ENCODE data around the gene STK10. TPM values are rescaled to one million over a fixed set of nuclear protein-coding genes. Genes with fewer than 3 reads are reported as not detected.
"Not testable (repeated sequence)": the region's sequence is repeated elsewhere in the genome, so short reads cannot be mapped to it uniquely, and the experiment has no call there.

The STK10 gene
- total RNA-seq, 2 donors from 2014 or later = 9.1 to 9.9 TPM

DNA sequence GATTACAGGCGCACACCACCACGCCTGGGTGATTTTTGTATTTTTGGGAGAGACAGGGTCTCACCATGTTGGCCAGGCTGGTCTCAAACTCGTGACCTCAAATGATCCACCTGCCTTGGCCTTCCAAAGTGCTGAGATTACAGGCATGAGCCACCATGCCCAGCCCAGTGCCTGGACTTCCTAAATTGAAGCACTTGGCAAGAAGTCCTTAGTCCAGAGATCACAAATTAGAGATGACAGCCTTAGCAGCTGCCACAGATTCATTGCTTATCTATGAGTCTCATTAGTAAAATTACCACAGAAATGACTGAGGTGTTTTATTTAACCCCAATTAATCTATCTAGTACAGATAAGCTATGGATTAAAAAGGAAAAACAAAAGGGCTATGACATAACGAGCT lies 25.1 kb upstream of the STK10 start:
- Histone ChIP-seq H3K4me1 (no peaks in the 10 kb centered on the region), H3K36me3 (replicated peaks in 1 of 2; ENCODE audit: insufficient read depth in 1 of 2, low read depth in 2 of 2) (no peaks in the 10 kb centered on the region), H3K27me3 (no peaks in the 10 kb centered on the region), H3K4me3 (no peak overlapping the region), H3K9me3 (no peaks in the 10 kb centered on the region), H3K27ac (no peak overlapping the region)
- ATAC-seq = no peak
- DNase-seq = no peak
- 88 to 94% methylated on average over 4 of the region's 4 CpGs for WGBS, 2 donors
- intact Hi-C loops (cut with DNase I) = no loop called here
- TF ChIP-seq, protein P1, sequence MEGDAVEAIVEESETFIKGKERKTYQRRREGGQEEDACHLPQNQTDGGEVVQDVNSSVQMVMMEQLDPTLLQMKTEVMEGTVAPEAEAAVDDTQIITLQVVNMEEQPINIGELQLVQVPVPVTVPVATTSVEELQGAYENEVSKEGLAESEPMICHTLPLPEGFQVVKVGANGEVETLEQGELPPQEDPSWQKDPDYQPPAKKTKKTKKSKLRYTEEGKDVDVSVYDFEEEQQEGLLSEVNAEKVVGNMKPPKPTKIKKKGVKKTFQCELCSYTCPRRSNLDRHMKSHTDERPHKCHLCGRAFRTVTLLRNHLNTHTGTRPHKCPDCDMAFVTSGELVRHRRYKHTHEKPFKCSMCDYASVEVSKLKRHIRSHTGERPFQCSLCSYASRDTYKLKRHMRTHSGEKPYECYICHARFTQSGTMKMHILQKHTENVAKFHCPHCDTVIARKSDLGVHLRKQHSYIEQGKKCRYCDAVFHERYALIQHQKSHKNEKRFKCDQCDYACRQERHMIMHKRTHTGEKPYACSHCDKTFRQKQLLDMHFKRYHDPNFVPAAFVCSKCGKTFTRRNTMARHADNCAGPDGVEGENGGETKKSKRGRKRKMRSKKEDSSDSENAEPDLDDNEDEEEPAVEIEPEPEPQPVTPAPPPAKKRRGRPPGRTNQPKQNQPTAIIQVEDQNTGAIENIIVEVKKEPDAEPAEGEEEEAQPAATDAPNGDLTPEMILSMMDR (IDR thresholded peaks at IDR 0.05) = no peak
- no peak for TF ChIP-seq POLR2A (IDR thresholded peaks at IDR 0.05)

DNA sequence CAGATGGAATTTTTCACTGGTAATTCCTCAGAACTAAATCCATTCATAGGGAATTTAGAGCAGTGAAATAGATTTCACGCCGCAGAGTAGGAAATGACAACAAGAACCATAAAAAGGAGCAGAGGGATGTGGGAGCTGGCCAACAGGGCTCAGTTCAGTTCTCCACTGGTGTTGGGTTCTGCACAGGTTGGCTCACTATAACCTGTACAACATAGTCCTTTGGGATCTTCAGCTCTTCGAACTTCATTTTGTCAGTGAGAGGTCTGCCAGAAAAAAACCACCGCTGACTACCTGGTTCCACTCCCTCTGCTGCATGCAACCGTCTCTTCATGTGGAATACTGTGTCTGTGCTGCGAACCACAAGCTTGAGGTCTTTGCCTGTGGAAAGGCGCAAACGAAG lies 23.7 kb upstream of the STK10 start:
- no peaks in the 10 kb centered on the region for H3K9me3 ChIP-seq
- ATAC-seq = no peak
- H3K27ac ChIP-seq = no peak overlapping the region
- WGBS, 2 donors = 95 to 96% methylated on average over 8 of the region's 8 CpGs
- no peaks in the 10 kb centered on the region for H3K4me1 ChIP-seq
- no peak for DNase-seq
- no peaks in the 10 kb centered on the region for H3K36me3 ChIP-seq (replicated peaks in 1 of 2; ENCODE audit: insufficient read depth in 1 of 2, low read depth in 2 of 2)
- no peak overlapping the region for H3K4me3 ChIP-seq
- TF ChIP-seq, protein P1 (IDR thresholded peaks at IDR 0.05) = no peak
- TF ChIP-seq POLR2A (IDR thresholded peaks at IDR 0.05) = no peak
- H3K27me3 ChIP-seq = no peaks in the 10 kb centered on the region
- intact Hi-C loops (cut with DNase I) = no loop called here

DNA sequence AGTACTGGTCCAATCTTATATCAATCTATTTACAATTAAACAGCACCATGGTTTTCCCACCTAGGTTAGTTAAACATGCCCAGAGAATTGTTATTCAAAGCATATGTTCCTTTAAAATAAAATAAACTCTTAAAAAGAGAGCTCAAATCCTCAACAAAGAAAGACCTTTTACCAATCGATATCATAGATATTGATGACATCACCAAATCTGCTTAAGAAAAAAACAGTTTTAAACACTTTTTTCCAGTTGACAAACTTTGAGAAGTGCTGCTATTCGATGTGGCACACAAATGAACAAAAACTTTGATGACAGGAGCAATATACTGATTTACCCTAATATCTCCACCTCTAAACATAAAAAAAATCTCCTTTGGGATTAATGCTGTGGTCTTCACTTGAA lies 21.7 kb upstream of the STK10 start:
- WGBS, 2 donors = 93 to 98% methylated on average over 2 of the region's 2 CpGs
- Histone ChIP-seq H3K9me3 (no peaks in the 10 kb centered on the region), H3K4me1 (no peaks in the 10 kb centered on the region), H3K27me3 (no peaks in the 10 kb centered on the region), H3K36me3 (replicated peaks in 1 of 2; ENCODE audit: insufficient read depth in 1 of 2, low read depth in 2 of 2) (no peaks in the 10 kb centered on the region), H3K27ac (no peak overlapping the region), H3K4me3 (no peak overlapping the region)
- no peak for ATAC-seq
- TF ChIP-seq, protein P1 (IDR thresholded peaks at IDR 0.05) = no peak
- no peak for TF ChIP-seq POLR2A (IDR thresholded peaks at IDR 0.05)
- no peak for DNase-seq
- intact Hi-C loops (cut with DNase I) = no loop called here

DNA sequence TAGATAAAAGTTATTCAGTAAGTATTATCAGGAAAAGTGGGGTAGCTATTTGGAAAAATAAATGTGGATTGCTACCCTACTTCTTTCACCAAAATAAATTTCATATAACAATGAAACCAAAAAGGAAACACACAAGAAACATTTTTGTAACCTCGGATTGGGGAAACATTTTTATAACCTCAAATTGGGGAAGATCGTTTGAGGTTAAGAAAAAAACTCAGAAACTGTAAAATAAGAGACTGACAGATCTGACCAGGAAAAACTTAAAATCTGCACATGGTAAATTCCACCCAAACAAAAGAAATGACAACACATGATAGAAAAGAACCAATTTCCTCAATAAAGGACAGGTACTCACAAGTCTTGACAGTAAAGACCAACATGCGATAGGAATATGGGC lies 19.5 kb upstream of the STK10 start:
- H3K4me3 ChIP-seq = no peak overlapping the region
- no peaks in the 10 kb centered on the region for H3K36me3 ChIP-seq (replicated peaks in 1 of 2; ENCODE audit: insufficient read depth in 1 of 2, low read depth in 2 of 2)
- ATAC-seq (no peak), DNase-seq (no peak)
- no peaks in the 10 kb centered on the region for H3K27me3 ChIP-seq
- H3K9me3 ChIP-seq = no peaks in the 10 kb centered on the region
- H3K4me1 ChIP-seq = no peaks in the 10 kb centered on the region
- TF ChIP-seq, protein P1 (IDR thresholded peaks at IDR 0.05) = no peak
- no peak for TF ChIP-seq POLR2A (IDR thresholded peaks at IDR 0.05)
- H3K27ac ChIP-seq = no peak overlapping the region
- intact Hi-C loops (cut with DNase I) = no loop called here
- 64 to 65% methylated on average over 3 of the region's 3 CpGs for WGBS, 2 donors

DNA sequence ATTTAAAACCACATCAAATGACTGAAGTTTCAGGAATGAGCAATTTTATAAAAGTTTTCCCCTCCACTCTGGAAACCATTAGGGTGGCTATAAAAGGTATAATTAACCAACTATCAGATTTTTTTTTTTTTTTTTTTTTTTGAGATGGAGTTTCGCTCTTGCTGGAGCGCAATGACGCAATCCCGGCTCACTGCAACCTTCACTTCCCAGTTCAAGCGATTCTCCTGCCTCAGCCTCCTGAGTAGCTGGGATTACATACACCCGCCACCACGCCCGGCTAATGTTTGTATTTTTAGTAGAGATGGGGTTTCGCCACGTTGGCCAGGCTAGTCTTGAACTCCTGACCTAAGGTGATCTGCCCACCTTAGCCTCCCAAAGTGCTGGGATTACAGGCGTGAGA lies 18.0 kb upstream of the STK10 start:
- intact Hi-C loops (cut with DNase I); H3K36me3 ChIP-seq (replicated peaks in 1 of 2; ENCODE audit: insufficient read depth in 1 of 2, low read depth in 2 of 2); H3K4me3 ChIP-seq; H3K9me3 ChIP-seq; DNase-seq; H3K4me1 ChIP-seq; ATAC-seq; H3K27me3 ChIP-seq; H3K27ac ChIP-seq: not testable (repeated sequence)
- 88 to 97% methylated on average over 11 of the region's 11 CpGs for WGBS, 2 donors

Data from body of pancreas (tissue), 4 donors.